Measurements from ENCODE around the gene PDCD6IP.

DNA sequence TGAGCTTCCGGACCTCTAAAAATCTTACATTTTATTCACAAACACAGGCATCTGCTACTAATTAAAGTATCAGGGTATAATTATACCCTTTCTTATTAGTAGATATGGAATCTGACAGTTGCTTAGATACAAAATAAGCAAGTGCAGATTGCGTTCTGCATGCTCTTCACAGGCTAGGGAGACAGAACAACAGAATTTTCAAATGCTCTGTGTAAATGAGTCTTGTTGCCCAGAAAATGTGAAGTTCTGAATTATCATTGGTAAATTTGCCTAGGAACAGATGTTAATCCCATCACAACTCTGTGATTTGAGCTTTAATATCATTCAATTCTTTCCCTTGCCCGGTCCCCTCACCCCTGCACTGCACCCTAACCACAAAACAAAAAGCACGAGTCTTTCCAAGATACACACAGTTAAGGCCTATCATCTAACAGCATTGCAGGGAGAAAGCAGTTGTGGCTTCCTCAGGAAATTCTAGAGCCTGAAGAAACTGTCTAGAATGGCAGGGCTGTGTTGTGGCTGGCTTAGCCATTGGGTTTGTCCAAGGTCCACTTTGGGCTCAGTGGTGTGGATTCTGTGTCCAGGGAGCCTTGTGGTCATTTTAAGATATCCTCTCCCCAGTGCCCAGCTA, 119.8 kb downstream of the PDCD6IP start:
- TF ChIP-seq, protein P1, sequence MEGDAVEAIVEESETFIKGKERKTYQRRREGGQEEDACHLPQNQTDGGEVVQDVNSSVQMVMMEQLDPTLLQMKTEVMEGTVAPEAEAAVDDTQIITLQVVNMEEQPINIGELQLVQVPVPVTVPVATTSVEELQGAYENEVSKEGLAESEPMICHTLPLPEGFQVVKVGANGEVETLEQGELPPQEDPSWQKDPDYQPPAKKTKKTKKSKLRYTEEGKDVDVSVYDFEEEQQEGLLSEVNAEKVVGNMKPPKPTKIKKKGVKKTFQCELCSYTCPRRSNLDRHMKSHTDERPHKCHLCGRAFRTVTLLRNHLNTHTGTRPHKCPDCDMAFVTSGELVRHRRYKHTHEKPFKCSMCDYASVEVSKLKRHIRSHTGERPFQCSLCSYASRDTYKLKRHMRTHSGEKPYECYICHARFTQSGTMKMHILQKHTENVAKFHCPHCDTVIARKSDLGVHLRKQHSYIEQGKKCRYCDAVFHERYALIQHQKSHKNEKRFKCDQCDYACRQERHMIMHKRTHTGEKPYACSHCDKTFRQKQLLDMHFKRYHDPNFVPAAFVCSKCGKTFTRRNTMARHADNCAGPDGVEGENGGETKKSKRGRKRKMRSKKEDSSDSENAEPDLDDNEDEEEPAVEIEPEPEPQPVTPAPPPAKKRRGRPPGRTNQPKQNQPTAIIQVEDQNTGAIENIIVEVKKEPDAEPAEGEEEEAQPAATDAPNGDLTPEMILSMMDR (conservative IDR thresholded peaks at IDR 0.05; ENCODE audit: low read length): no peak
- TF ChIP-seq EZH2phosphoT487 (IDR thresholded peaks at IDR 0.05; ENCODE audit: borderline replicate concordance): no peak

Measured in Loucy (cell line).